Neutrophil (primary cell): ENCODE data around the gene GALNT6.

Experiments used
- H3K27ac ChIP-seq: fragments of 200-600 bp; sonication (generic); 2 replicates; pipeline ENCODE4 v1.5.1; 2016; ENCODE audit warnings: mild to moderate bottlenecking, moderate library complexity
- H3K27me3 ChIP-seq: fragments of 200-600 bp; sonication (generic); 2 replicates; pipeline ENCODE4 v1.6.0; 2016; ENCODE audit warnings: mild to moderate bottlenecking
- H3K36me3 ChIP-seq: fragments of 200-600 bp; sonication (generic); 2 replicates; pipeline ENCODE4 v1.5.1; 2017
- H3K4me1 ChIP-seq, 2 experiments: fragments of 200-600 bp in 1 of 2; sonication (generic) in 1 of 2; 1 replicate in 1 of 2; 2 replicates in 1 of 2; pipeline versions ENCODE4 v1.5.1 to v1.6.1; 2013 to 2016; ENCODE audit warnings: low read depth in 1 of 2, low read length in 1 of 2, mild to moderate bottlenecking in 1 of 2, moderate library complexity in 1 of 2; ENCODE audit not compliant: control insufficient read depth in 1 of 2, insufficient read depth in 1 of 2
- H3K4me3 ChIP-seq, 2 experiments: fragments of 200-600 bp in 1 of 2; sonication (generic) in 1 of 2; 1 replicate in 1 of 2; 2 replicates in 1 of 2; pipeline ENCODE4 v1.5.1; 2013 to 2016; ENCODE audit warnings: low read depth in 1 of 2, low read length in 1 of 2, mild to moderate bottlenecking in 1 of 2, moderate library complexity in 1 of 2
- H3K9me3 ChIP-seq: fragments of 200-600 bp; sonication (generic); 2 replicates; pipeline ENCODE4 v1.5.1; 2016
- TF ChIP-seq, protein P1 (sequence below): fragments of 200-600 bp; sonication (generic); IDR thresholded peaks from 2 replicates; pipeline ENCODE4 v1.5.1; 2016; ENCODE audit warnings: antibody characterized with exemption

GALNT6 gene

DNA sequence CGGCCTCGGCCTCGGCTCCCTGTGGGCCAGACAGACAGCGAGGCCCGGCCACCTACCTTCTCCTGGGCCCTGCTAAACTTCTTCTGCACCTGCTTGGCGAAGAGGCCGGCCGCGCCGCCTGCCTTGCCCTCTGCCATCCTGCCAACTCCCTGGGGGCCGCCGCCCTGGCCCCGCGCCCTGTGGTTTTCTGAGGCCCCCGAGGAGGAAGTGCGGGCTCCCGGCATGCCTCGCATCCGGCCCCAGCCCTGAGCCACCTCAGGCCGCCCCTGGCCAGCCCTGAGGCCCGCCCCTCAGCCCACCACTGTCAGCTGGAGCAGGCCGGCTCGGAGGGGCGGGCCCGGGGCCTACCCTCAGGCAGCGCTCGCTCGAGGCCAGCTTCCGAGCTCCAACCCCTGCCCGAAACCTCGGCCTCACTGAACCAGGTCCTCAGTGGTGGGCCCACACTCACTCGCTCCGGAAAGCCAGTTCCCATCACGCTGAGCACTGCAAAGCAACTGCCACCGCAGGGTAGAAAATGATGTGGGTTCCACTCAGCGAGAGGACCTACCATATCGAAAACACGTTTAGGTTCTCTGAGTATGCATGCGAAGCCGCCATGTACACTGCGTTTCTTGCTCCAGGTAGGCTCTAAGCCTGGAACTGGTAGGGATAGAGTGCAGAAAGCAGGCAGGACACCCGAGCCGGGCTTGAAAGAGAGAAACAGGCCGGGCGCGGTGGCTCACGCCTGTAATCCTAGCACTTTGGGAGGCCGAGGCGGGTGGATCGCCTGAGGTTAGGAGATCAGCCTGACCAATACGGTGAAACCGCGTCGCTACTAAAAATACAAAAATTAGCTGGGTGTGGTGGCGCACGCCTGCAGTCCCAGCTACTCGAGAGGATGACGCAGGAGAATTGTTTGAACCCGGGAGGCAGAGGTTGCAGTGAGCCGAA lies 67.0 kb downstream of the GALNT6 start, which contains the start of gene BIN2:
TSS of gene BIN2 (minus strand) at position 209 of the 930 bp plus-strand sequence. CDS start at position 137, 72 bp downstream.
- Histone ChIP-seq H3K9me3 (no peaks in the 10 kb centered on the region), H3K4me3 (peak within 1 kb of the TSS; percentile 87 to 94), H3K27me3 (no peaks in the 10 kb centered on the region), H3K27ac (peak within 1 kb of the TSS; percentile 98), H3K36me3 (no peaks in the 10 kb centered on the region), H3K4me1 (peaks cover 85 to 98% of the 10 kb centered on the region in 2 experiments)
- TF ChIP-seq, protein P1, sequence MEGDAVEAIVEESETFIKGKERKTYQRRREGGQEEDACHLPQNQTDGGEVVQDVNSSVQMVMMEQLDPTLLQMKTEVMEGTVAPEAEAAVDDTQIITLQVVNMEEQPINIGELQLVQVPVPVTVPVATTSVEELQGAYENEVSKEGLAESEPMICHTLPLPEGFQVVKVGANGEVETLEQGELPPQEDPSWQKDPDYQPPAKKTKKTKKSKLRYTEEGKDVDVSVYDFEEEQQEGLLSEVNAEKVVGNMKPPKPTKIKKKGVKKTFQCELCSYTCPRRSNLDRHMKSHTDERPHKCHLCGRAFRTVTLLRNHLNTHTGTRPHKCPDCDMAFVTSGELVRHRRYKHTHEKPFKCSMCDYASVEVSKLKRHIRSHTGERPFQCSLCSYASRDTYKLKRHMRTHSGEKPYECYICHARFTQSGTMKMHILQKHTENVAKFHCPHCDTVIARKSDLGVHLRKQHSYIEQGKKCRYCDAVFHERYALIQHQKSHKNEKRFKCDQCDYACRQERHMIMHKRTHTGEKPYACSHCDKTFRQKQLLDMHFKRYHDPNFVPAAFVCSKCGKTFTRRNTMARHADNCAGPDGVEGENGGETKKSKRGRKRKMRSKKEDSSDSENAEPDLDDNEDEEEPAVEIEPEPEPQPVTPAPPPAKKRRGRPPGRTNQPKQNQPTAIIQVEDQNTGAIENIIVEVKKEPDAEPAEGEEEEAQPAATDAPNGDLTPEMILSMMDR: no peak

GRCh38 chr12:51323317-51323960 lies 67.8 kb downstream of the GALNT6 start:
- H3K9me3 ChIP-seq: no peaks in the 10 kb centered on the region
- H3K27me3 ChIP-seq: no peaks in the 10 kb centered on the region
- no peaks in the 10 kb centered on the region for H3K36me3 ChIP-seq
- peak overlapping the region; percentile 87 to 94 for H3K4me3 ChIP-seq
- TF ChIP-seq, protein P1: no peak
- peaks cover 85 to 98% of the 10 kb centered on the region in 2 experiments for H3K4me1 ChIP-seq
- peak overlapping the region; percentile 98 for H3K27ac ChIP-seq

GRCh38 chr12:51322452-51322851 lies 68.8 kb downstream of the GALNT6 start:
- Histone ChIP-seq H3K4me1 (peaks cover 85 to 98% of the 10 kb centered on the region in 2 experiments), H3K27ac (peak overlapping the region; percentile 98), H3K36me3 (no peaks in the 10 kb centered on the region), H3K27me3 (no peaks in the 10 kb centered on the region), H3K4me3 (peak overlapping the region; percentile 87 to 94), H3K9me3 (no peaks in the 10 kb centered on the region)
- TF ChIP-seq, protein P1: no peak

- H3K4me3 ChIP-seq: peak overlapping the region; percentile 87 to 94
- TF ChIP-seq, protein P1: no peak
Measured at GRCh38 chr12:51321882-51322281, 69.3 kb downstream of the GALNT6 start.

GRCh38 chr12:51320695-51321320 lies 70.4 kb downstream of the GALNT6 start:
- H3K27ac ChIP-seq: peak overlapping the region; percentile 98
- no peaks in the 10 kb centered on the region for H3K9me3 ChIP-seq
- no peaks in the 10 kb centered on the region for H3K27me3 ChIP-seq
- peaks cover 6% of the 10 kb centered on the region for H3K36me3 ChIP-seq
- peak overlapping the region; percentile 87 to 94 for H3K4me3 ChIP-seq
- peaks cover 83 to 97% of the 10 kb centered on the region in 2 experiments for H3K4me1 ChIP-seq
- TF ChIP-seq, protein P1: no peak

More at GRCh38 chr12:51321882-51322281, 69.3 kb downstream of the GALNT6 start:
- H3K4me1 ChIP-seq: peaks cover 85 to 98% of the 10 kb centered on the region in 2 experiments
- peaks cover 4% of the 10 kb centered on the region for H3K36me3 ChIP-seq
- peak overlapping the region; percentile 98 for H3K27ac ChIP-seq
- no peaks in the 10 kb centered on the region for H3K27me3 ChIP-seq
- no peaks in the 10 kb centered on the region for H3K9me3 ChIP-seq
